HEK293T (cell line): Measurements from ENCODE around the gene WIPF2.

ENCODE experiments used
- CTCF ChIA-PET: fragments of 350-600 bp; formaldehyde crosslinking; extraction: SDS; loops from one replicate; lab custom pipeline; 2021; ENCODE audit warnings: antibody characterized with exemption, inconsistent platforms; lab: Yijun Ruan, JAX
- POLR2A ChIA-PET: fragments of 350-600 bp; formaldehyde crosslinking; extraction: SDS; loops from one replicate; lab custom pipeline; 2020; ENCODE audit warnings: antibody characterized with exemption, inconsistent platforms; lab: Yijun Ruan, JAX
- DNase-seq: peaks from one replicate; pipeline ENCODE4 v3.0.0; 2012; ENCODE audit warnings: mixed read lengths; ENCODE audit errors: extremely low spot score
- ARNT ChIP-seq: fragments of 450-650 bp; IDR thresholded peaks from 2 replicates; pipeline ENCODE4 v1.6.1; 2017; ENCODE audit warnings: mild to moderate bottlenecking
- BHLHE40 ChIP-seq: fragments of 450-650 bp; IDR thresholded peaks from 2 replicates; pipeline ENCODE4 v1.6.1; 2016; ENCODE audit warnings: mild to moderate bottlenecking, moderate library complexity, borderline replicate concordance
- CTBP1 ChIP-seq: fragments of 450-650 bp; IDR thresholded peaks from 2 replicates; pipeline ENCODE4 v1.6.1; 2016; ENCODE audit warnings: borderline replicate concordance
- ELF4 ChIP-seq: fragments of 450-650 bp; IDR thresholded peaks from 2 replicates; pipeline ENCODE4 v1.6.1; 2017; ENCODE audit warnings: antibody characterized with exemption
- FOXA1 ChIP-seq: fragments of 450-650 bp; IDR thresholded peaks from 2 replicates; pipeline ENCODE4 v1.6.1; 2016; ENCODE audit warnings: mild to moderate bottlenecking
- FOXK2 ChIP-seq: fragments of 450-650 bp; IDR thresholded peaks from 2 replicates; pipeline ENCODE4 v1.6.1; 2016; ENCODE audit warnings: mild to moderate bottlenecking
- FOXM1 ChIP-seq: fragments of 450-650 bp; IDR thresholded peaks from 2 replicates; pipeline ENCODE4 v1.6.1; 2017; ENCODE audit warnings: mild to moderate bottlenecking, borderline replicate concordance
- HDGF ChIP-seq: fragments of 450-650 bp; IDR thresholded peaks from 2 replicates; pipeline ENCODE4 v1.6.1; 2017; ENCODE audit warnings: antibody characterized with exemption, borderline replicate concordance
- L3MBTL2 ChIP-seq: fragments of 450-650 bp; conservative IDR thresholded peaks from 2 replicates; pipeline ENCODE4 v1.6.1; 2016; ENCODE audit warnings: mild to moderate bottlenecking
- LEF1 ChIP-seq: fragments of 450-650 bp; IDR thresholded peaks from 2 replicates; pipeline ENCODE4 v1.6.1; 2017; ENCODE audit warnings: mild to moderate bottlenecking, borderline replicate concordance
- NFRKB ChIP-seq: fragments of 450-650 bp; IDR thresholded peaks from 2 replicates; pipeline ENCODE4 v1.6.1; 2016; ENCODE audit warnings: mild to moderate bottlenecking, moderate library complexity
- SP1 ChIP-seq: fragments of 450-650 bp; IDR thresholded peaks from 2 replicates; pipeline ENCODE4 v1.6.1; 2017
- SUZ12 ChIP-seq: fragments of 450-650 bp; IDR thresholded peaks from 2 replicates; pipeline ENCODE4 v1.6.1; 2016; ENCODE audit warnings: mild to moderate bottlenecking
- TARDBP ChIP-seq: fragments of 450-650 bp; IDR thresholded peaks from 2 replicates; pipeline ENCODE4 v1.6.1; 2016
- ZNF384 ChIP-seq: fragments of 450-650 bp; IDR thresholded peaks from 2 replicates; pipeline ENCODE4 v1.6.1; 2016
- TF ChIP-seq, protein P1 (sequence below): fragments of 450-650 bp; IDR thresholded peaks from 2 replicates; pipeline ENCODE4 v1.6.1; 2016

Gene WIPF2

DNA sequence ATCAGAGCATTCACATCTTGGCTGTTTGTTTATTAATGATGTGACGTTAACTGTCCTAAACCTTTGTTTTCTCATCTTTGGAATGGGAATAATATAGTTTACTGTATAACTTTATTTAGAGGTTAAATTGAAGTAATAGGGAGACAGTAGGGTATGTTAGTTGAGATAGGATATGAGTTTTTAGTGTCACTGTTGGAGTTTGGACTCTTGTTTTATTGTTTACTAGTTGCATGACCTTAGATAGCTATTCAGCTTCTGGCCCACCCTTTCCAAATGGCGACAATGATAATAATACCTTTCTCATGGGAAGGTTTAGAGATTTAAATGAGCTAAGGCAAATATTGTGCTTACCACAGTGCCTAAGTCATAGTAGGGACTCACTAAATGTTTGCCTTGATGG, 40.4 kb downstream of the WIPF2 start:
- ChIA-PET POLR2A (interaction anchor here (1.2 kb wide), 1 partner anchor 29 kb away, joined by 3 read pairs; the partner anchor contains the start of gene CDC6), CTCF (interaction anchor here (0.6 kb wide), 1 partner anchor 147 kb away, joined by 5 read pairs; no protein-coding TSS in a partner anchor)
- TF ChIP-seq, protein P1, sequence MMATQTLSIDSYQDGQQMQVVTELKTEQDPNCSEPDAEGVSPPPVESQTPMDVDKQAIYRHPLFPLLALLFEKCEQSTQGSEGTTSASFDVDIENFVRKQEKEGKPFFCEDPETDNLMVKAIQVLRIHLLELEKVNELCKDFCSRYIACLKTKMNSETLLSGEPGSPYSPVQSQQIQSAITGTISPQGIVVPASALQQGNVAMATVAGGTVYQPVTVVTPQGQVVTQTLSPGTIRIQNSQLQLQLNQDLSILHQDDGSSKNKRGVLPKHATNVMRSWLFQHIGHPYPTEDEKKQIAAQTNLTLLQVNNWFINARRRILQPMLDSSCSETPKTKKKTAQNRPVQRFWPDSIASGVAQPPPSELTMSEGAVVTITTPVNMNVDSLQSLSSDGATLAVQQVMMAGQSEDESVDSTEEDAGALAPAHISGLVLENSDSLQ, result no peak
- TF ChIP-seq NFRKB (no peak), CTBP1 (no peak), BHLHE40 (no peak), L3MBTL2 (no peak), FOXM1 (no peak), TARDBP (no peak), SUZ12 (no peak), ELF4 (no peak), FOXK2 (no peak), ARNT (no peak), ZNF384 (no peak), SP1 (no peak)
- no peak for DNase-seq

- DNase-seq, result no peak
These were observed 41.4 kb downstream of the WIPF2 start for GRCh38 chr17:40260528-40260927.

GRCh38 chr17:40264458-40265185, 45.5 kb downstream of the WIPF2 start:
- no peak for DNase-seq
- CTCF ChIA-PET, result no interaction called here
- POLR2A ChIA-PET, result no interaction called here
- TF ChIP-seq CTBP1, result no peak
- TF ChIP-seq, protein P1, result no peak
- TF ChIP-seq L3MBTL2, result no peak
- no peak for TF ChIP-seq SUZ12
- TF ChIP-seq LEF1, result no peak
- no peak for TF ChIP-seq ELF4
- TF ChIP-seq FOXA1, result no peak
- no peak for TF ChIP-seq SP1
- no peak for TF ChIP-seq HDGF
- no peak for TF ChIP-seq ARNT
- TF ChIP-seq TARDBP, result no peak
- TF ChIP-seq ZNF384, result no peak

More at GRCh38 chr17:40260528-40260927, 41.4 kb downstream of the WIPF2 start:
- TF ChIP-seq ZNF384, result no peak
- TF ChIP-seq, protein P1, result no peak
- TF ChIP-seq ARNT, result no peak
- no peak for TF ChIP-seq SUZ12
- TF ChIP-seq FOXK2, result no peak
- no peak for TF ChIP-seq CTBP1
- TF ChIP-seq L3MBTL2, result no peak
- TF ChIP-seq SP1, result no peak
- TF ChIP-seq TARDBP, result no peak
- TF ChIP-seq HDGF, result no peak
- TF ChIP-seq BHLHE40, result no peak
- no peak for TF ChIP-seq FOXM1
- POLR2A ChIA-PET, result interaction anchor here (1.1 kb wide), 1 partner anchor 27 kb away, joined by 3 read pairs; the partner anchor contains the start of gene CDC6
- CTCF ChIA-PET, result no interaction called here

GRCh38 chr17:40265337-40265736, 46.2 kb downstream of the WIPF2 start:
- POLR2A ChIA-PET, result no interaction called here
- CTCF ChIA-PET, result no interaction called here
- no peak for DNase-seq
- TF ChIP-seq HDGF (no peak), SP1 (no peak), LEF1 (no peak), CTBP1 (no peak)
- TF ChIP-seq, protein P1, result no peak

DNA sequence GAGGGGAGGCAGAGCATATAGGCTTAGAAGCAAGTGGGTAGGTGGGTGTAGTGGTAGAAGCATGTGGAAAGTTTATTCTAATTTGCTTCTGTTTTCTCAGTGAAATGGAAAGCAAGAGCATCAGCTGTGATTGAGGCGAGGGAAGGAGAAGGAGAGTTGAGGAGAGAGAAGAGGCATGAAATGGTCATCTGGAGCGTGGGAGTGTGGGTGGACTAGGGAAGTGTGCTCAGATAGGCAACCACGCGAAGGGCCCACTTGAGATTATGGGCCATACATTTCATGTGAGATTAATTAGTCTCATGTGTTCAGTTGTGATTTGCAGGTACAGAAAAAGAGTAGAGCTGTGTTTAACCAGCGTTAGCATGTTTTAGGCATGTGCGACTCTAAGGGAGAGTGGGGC, 47.8 kb downstream of the WIPF2 start:
- no peak for DNase-seq
- ChIA-PET CTCF (no interaction called here), POLR2A (no interaction called here)
- TF ChIP-seq LEF1, result no peak
- no peak for TF ChIP-seq SP1
- no peak for TF ChIP-seq FOXM1
- no peak for TF ChIP-seq BHLHE40
- no peak for TF ChIP-seq FOXA1
- TF ChIP-seq ELF4, result no peak

GRCh38 chr17:40268141-40268712, 49.1 kb downstream of the WIPF2 start:
- TF ChIP-seq BHLHE40 (no peak), ZNF384 (no peak), LEF1 (no peak), NFRKB (no peak), FOXK2 (no peak), FOXA1 (no peak), HDGF (no peak), FOXM1 (no peak), SUZ12 (no peak), ARNT (no peak), CTBP1 (no peak), L3MBTL2 (no peak), ELF4 (no peak), TARDBP (no peak), SP1 (no peak)
- TF ChIP-seq, protein P1, result no peak
- ChIA-PET POLR2A (interaction anchor here (1.2 kb wide), 1 partner anchor 15 kb away, joined by 3 read pairs; no protein-coding TSS in a partner anchor), CTCF (no interaction called here)
- no peak for DNase-seq
